Measurements from ENCODE around the gene ZBTB7A.

GRCh38 chr19:4014541-4015491, 51.9 kb downstream of the ZBTB7A start:
- no peak for TF ChIP-seq POLR2A (IDR thresholded peaks at IDR 0.05)
- TF ChIP-seq CTCF (IDR thresholded peaks at IDR 0.05), result no peak
